Right kidney (tissue), 1 donor: ENCODE measurements around the gene ABCF1.

Source experiments
- DNase-seq: peaks from one replicate; pipeline ENCODE4 v3.0.0-alpha.2; 2016

Gene ABCF1

DNA sequence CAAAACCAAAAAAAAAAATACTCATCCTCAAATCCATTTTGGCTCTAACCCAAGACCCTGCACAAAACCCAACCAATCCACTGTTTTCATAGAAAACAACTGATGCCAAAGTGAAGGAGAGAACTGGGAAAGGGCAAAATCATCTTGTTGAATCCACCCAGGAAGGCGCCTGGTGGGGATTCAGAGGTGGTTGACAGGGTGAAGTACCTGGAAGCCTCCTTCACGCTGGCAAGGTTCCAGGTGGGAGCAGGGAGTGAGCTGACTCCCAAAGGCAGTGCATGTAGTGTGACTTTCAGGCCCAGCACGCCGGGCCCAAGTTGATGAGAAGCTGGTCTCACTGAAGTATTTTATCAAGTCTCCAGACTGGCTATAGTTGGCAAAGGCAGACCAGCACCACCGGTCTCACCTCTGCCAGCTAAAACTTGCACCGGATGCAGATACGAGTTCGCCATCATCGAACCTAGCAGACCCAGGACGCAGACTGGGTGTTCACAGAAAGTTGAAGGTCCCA is 29.3 kb downstream of the ABCF1 start:
- DNase-seq = no peak

DNA sequence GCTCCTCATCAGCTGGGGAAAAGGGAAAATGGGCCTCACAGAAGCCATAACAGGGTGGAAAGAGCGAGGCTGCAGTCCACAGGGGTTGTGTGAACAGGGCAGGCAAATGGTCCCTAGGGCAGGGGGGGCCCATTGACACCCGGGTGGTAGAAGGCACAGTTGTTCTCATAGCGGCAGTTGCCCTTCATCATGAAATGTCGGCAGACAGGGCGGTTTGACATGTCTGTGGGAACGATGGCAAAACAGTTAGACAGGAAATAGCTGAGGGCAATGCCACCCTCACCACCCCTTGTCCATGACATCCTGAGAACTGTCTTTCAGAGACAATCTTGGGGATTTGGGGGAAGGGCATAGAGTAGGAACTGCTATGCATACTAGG is 30.2 kb downstream of the ABCF1 start:
- no peak for DNase-seq

DNA sequence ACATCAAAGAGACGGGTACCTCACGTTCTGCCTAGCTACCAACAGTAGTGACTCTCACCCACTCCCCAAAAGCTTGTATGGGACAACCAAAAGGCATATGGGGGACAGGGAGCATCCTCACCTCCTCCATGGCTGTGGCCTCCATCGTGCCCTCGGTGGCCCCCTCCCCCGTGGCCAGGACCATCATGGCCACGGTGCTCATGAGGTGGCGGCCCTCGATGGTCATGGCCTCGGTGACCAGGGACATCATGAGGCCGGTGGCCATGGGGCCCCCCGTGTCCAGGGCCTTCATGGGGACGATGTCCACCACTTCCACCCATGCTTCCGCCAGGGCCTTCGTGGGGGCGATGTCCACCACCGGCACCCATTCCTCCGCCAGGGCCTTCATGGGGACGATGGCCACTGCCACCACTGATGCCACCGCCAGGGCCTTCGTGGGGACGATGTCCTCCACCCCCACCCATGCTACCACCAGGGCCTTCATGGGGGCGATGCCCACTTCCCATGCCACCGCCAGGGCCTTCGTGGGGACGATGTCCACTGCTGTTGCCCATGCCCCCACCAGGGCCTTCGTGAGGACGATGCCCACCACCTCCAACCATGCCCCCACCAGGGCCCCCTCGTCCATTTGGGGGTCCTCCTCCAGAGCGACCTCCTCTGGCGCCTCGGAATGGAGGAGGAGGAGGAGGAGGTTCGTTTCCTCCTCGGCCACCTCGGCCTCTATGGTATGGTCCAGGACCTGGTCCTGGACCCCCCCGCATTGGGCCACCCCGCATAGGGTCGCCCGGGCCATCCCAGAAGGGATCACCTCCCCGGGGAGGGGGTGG is 30.8 kb downstream of the ABCF1 start:
- no peak for DNase-seq

DNA sequence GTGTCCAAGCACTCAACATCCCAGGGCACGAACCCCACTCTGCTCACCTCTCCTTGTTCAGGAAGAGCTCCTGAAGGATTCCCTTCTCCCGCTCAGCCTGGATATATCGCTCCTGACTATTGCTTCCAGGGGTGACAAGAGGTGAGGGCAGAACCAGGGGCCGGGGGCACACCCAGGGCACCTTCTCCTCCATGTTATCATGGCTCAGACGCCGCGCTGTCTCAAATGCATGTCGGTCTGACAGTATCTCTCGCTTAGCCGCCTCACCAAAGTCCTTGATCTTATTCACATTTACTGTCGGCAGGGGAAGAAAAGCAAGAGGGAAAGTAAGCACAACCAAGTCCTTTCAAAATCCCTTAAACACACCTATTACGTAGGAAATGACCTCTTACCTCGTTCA is 32.7 kb downstream of the ABCF1 start:
- DNase-seq = no peak

DNA sequence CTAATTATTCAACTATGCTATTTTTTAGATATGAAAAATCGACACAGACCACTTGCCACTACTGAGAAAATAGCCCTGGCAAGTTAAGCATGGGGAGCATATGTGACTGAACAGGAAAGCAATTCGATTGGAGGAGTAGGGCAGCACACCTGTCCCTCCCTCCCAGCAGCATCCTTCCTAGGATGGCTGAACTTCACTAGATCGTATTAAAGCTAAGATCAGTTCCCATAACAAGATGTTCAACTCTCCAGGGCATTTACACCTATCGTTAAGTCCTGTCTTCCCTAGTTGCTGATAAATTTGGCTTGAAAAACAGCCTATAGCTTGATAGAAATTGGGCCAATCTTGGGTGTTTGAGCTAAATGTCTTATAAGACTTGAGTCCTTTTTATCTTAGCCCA is 38.8 kb downstream of the ABCF1 start:
- no peak for DNase-seq

DNA sequence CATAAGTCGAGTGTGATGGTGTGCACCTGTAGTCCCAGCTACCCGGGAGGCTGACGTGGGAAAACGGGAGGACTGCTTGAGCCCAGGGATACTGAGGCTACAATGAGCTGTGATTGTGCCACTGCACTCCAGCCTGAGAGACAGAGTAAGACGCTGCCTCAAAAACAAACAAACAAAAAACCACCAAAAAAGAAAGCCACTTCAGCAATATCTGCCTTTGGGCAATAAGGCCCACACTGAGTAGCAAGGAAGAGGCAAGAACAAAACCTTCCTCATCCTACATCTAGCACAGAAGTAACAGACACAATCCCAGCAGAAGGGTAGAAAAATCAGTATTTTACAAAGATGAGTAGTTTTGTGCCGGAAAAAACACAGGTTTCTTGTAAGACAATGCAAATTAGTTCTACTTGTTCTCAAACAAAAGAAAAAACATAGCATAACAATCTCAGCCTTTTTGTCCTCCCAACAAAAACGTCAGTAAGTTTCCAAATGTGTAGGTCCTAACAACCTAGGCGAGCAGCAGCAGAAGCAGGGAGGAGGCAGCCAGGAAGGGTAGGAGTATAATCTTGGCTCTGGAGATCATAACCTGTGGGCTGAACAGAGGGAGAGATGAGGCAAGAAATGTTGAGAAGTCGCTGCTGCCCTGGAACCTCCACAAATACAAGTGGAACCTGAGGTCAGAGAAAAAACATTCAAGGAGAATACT is 40.1 kb downstream of the ABCF1 start:
- DNase-seq = no peak

DNA sequence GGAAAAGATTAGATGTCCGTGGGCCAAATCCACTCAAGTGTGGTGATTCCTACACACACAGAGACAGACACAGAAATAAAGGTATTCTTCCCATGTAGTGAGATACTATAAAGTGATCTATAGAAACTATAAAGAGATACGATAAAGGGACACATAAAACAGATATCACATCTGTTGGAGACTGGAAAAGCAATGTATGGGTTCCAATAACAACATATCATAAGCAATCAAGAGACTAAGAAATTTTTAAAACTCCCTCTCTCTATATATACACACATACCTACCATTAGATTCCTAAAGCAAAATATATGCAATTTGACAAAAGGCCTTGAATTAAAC is 40.6 kb downstream of the ABCF1 start:
- no peak for DNase-seq

DNA sequence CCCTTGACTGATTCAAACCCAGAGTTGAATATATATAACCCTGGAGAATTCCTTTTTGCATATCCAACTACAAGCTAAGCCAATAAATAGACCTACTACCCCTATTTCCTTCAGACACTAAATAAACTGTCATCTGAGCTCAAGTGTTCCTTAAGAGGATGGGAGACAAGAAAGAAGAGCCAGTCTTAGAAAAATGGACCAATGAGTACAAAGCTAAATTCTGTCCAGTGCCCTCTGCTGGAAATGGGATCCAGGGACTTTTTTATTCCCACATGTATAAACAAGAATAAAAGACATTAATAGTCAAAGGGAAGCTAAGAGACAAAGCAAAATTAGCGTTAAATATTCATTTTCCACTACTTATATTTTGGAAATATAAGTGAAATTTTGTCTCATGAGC is 41.0 kb downstream of the ABCF1 start:
- no peak for DNase-seq

DNA sequence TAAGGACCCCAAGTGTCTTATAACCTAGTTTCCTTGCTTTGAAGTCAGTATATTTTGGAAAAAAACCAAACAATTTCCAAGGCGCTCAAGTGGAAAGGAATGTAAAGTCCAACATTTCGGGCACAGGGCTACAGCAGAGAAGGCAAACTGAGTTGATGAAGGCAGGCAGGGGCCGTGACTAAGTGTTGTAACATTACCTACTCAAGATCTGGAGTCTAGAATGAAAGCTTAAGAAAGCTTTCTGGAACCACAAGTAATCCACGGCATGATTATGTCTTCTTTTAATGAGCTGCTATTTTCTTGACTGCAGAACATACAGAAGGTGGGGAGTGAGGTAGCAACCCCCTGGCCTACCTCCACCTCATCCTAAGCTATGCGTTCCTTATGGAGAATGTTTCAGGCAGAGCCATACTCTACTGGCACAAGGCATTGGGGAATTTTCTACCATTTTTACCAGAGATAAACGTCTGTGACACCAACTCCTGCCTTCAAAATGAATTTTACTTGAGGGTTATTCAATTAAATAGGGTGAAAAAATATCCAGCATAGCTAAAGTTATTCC is 41.5 kb downstream of the ABCF1 start:
- no peak for DNase-seq

DNA sequence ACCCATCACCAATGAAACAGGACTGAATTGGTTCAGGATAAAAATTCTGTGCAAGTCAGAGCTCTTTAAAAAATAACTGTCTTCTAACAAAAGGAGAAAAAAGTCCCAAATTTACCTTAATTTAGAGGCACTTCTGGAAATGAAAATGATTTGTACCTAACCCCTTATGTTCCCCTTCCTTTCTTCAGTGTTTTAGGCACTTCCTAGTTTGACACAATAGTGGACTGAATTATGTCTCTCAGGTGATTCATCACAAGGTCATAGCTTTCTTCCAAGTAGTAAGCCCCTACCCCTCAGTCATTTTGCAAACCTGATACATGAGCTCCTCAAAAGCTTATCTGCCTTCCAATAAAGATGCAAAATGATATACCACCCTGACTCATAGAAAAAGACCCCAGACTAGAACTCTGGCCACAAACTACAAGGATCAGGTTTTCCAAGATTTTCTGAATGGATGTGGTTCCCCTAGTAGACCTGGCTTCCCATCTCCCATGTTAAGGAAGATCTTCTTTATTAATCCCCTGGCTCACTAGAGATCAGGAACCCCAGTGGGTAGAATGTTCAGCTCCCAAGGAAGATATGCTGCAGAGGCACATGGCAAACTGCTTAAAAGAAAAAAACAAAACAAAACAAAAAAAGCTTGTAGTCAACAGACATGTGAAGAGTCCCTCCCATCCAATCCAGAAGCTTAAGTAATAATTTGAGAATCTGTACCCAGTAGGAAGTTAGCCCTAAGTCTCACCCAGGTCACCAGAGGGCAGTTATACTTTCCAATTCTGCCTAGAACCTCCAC is 42.2 kb downstream of the ABCF1 start:
- no peak for DNase-seq

DNA sequence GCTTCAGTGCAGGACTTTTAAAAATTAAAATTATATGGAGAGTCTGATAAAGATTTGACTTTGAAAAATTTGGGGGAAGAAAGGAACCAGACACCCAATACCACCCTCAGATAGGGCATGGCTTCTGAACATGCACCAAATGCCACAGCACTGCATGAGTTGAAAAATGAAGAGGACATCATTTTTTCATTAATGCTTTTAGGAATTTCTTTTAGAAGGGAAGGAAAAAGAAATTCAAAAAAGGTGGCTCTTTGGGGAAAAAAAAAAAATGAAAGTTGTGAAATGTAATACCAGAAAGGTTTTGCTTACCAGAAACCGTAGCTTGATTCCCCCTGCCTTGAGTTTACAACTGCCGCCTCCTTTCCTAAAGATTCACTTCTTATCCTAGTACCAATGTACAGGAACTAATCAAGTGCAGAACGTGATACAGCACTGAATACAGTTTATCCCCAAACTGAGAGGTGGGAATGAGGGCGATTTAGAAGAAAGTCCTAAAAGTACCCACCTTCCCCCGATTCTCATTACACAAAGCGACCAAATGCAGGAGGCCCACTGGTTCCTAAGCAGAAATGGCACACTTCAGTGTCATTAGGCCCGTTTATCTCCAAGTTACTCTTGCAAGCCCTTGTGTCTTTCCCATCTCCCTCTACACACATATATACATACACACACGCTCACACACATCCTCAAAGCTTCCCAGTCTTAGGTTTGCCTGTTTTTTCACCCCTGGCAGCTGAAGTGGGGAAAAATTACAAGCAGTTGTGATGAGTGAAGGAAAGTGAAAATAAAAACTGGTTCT is 43.0 kb downstream of the ABCF1 start:
- no peak for DNase-seq

DNA sequence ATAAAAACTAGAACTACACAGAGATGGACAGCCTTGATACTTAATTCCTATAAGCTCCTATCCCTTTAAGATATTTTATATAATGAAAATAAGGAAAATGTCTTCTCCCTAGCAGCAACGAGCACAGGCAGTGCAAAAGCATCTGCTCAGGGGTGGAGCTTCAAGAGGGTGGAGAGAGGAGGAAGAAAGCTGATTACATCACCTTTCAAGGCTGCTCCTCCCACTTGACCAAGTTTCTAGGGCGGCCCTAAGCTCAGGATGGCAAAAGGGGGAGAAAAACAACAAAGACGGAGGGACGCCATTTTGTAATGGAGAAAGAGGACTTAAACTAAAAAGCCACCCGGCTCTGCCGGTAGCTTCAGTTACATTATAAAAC is 43.6 kb downstream of the ABCF1 start:
- no peak for DNase-seq

DNA sequence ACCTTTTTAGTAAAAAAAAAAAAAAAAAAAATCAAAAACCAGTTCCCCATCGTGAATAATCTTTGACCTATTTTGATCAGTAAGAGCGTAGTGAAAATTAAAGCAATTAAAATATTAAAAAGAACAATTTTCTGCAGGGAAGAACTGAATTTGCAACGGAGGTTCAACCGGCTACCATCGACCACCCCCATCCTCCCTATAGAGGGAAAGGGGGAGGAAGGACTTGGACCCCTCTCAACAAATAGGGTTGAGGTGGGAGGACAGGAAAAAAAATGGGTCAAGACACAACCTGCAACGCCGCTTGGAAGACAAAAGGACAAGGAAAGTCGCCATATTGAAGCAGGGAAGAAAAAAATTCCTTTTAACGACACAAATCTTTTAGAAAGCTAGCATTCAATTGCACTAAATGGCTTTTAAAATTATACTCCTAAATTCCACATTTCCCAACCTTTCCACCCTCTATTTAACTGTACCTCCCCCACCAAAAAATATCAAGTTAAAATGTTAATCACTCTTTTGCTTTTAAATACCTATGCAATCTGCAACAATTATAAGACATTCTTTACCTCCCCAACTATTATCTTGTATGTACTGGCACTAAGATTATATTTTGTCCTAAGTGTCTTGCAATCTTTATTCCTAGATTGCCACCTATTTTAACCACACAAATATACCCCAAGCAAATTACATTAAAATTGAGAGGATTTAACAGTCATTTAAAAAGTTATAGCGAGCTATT is 44.1 kb downstream of the ABCF1 start:
- DNase-seq = peak; percentile 72

DNA sequence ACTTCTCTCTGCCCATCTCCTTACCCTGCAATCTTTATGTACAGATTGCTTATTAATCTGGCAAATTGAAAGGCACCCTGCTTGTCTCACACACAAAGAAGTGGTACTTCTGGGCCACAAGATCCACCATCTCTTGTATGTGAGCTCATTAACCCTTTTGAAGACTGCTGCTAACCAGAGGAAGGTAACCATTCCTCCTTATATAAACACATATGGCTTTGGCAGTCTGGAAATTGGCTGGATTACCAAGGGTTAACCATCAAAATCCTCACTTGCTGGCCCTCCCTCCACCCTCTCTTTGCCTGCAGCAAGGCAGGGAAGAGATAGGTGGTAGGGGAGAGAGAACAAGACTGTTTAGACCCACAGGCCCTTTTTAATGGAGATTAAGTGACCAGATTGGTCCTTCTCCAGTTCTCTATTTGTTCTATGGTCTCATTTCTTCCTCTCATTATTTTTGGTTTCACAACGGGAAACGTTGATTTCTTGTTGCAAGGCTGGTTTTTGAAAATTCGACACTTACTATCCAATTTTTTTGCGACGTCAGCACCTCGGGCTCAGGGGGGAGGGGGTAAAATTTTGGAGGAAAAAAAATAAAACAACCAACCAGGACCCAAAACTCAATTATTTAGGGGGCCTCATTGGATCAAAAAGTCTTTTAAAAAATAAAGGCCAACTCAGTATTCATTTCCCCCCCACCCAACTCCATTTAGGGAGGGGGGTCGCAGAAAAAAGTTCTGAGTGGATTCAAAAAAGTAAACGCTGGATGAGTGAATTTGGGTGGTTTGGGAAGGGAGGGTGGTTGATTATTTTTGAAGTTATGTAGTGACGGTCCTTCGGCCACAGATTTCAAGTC is 44.9 kb downstream of the ABCF1 start:
- peak; percentile 46 for DNase-seq

DNA sequence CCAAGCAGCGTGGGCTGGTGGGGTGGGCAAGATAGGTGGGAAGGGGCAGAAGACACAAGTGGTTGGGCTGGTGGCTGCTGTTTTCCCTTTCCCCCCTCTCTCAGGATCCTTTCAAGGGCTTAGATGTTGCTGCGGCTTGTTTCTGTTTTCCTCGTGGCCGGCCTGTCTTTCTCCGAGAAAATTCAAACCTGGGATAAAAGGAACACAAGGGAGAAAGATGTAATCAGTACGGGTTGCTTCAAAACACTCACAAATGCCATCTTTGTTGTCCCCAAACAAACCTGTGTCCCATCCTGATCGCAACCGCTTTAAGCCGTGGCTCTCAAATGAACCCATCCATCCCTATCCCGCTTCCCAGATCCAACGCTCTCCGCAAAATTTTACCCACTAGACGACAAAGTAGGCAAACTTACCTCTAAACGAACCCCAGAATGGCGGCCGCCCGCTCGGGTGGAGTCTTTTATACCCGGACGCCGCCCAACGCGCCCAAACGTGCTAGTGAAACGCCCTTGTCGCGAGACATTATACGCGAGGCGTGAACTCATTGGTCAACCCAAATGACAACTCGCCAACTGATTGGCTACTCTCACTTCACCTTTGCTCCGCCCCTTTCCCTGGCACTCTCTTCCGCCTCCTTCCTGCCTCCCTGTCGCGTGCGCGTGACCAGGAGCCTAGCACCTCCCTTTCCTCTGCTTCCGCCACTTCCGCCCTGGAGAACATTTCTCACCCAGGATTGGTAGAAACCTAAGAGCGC is 45.7 kb downstream of the ABCF1 start, which contains the start of gene PPP1R10:
PPP1R10 (minus strand) TSS at position 433 of the 754 bp plus-strand sequence. CDS start 7,299 bp downstream, outside the sequence.
- DNase-seq = peak; percentile 95

DNA sequence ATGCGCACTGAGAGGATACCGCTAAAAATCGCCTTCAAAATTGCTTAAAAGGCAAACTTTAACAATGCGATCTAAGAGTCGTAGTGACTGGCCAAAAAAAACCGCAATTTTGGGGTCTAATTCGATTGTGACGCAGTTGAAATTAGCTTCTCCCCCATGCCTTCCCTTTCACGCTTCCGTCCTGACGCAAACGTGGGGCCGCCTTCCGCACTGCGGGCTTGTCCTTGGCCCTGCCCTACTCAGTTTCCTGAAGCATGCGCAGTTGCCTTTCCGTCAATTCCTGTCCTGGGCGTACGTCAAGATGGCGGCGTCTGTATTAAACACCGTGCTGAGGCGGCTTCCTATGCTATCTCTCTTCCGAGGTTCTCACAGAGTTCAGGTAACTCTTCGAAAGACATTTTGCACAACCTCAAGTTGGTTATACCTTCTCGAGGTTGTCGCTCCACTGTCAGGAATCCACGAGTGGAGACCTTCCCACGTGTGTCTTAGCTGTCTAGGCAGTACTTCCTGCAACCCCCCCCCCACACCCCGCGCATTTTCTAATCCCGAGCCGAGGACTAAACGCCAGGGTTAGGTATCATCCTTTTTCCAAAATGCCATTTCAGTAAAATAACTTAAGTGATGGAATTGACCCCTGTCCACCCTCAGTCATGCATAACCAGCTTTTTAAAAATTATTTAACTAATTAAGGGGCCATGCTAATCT is 46.5 kb downstream of the ABCF1 start, which contains the start of gene MRPS18B:
MRPS18B (plus strand) TSS at position 276 of the 705 bp plus-strand sequence; CDS start at position 302, 26 bp downstream.
- DNase-seq = peak; percentile 96

DNA sequence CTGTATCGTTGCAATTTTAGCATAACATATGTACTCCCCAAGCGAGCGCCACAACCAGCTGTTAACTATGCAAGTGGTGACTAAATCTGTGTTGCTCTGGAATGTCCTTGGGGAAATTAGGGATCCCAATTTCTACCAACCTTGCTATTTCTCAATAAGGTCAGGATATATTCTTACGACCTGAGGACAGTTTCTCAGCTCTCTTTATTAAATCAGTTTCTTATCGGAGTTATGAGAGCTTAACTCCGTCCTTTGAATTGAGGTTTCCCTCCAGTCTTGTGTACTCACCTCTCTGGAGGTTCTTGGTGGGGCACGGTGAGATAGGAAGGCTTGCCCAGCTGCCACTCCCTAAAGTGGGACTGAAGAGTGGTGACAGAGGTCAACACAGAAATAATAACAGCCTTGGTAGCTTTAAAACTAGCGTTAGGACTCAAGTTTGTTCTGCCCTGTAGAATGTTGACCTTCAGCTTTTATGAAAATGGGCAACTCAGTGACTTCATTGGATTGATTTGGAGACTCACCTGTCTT is 47.1 kb downstream of the ABCF1 start:
- no peak for DNase-seq

DNA sequence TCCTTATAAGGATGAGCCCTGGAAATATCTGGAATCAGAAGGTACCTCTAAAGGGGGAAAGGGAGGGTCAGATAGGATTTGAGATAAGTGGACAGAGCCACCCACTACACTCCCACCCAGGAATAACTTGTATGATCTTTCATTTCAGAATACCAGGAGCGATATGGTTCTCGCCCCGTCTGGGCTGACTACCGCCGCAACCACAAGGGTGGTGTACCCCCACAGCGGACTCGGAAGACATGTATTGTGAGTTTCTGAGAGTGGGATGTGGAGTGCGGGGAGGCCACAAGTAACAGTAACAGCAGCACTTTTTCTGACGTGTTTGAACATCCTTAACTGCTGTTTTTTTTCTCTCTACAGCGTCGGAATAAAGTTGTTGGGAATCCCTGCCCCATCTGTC is 48.3 kb downstream of the ABCF1 start:
- no peak for DNase-seq
